Measurements from ENCODE around the gene GPLD1.

GPLD1 gene

DNA sequence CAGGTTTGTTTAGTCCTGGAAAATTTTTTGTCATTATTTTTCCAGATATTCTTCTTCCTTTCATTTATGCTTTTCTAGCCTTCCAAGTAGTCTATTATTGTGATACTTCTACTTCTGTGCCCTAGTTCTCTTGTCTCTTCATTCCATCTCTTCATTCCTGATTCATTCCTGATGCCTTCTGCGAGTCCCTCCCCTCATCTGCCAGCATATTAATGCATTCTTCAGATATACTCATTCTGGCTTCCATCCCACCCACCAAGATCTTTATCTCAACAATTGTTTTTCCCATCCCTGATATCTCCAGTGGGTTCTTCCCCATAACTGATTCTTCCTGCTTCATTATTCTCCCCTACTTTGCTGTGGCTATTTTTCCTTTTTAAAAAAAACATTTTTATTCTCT lies 40.6 kb upstream of the GPLD1 start:
- Histone ChIP-seq H3K27ac (ENCODE audit: low read depth, low read length) (no peak overlapping the region), H3K27me3 (ENCODE audit: low read length) (no peaks in the 10 kb centered on the region), H3K79me2 (ENCODE audit: insufficient read depth, low read length) (peaks cover 5% of the 10 kb centered on the region; the same call in 1 of the 2 replicates), H2AFZ (ENCODE audit: low read depth, low read length, severe bottlenecking) (no peak overlapping the region), H3K36me3 (ENCODE audit: low read length) (peaks cover 28% of the 10 kb centered on the region; the same call in 1 of the 2 replicates), H3K4me3 (ENCODE audit: insufficient read depth, low read length, poor library complexity, severe bottlenecking) (no peak overlapping the region), H3K9me2 (replicated peaks; ENCODE audit: insufficient read depth, low read length) (no peaks in the 10 kb centered on the region), H4K20me1 (ENCODE audit: low read depth, low read length) (no peaks in the 10 kb centered on the region), H3K9ac (ENCODE audit: low read length) (no peak overlapping the region), H3K9me3 (ENCODE audit: insufficient read depth, low read length) (no peaks in the 10 kb centered on the region), H3K4me2 (ENCODE audit: low read depth, low read length, poor library complexity, severe bottlenecking) (no peak overlapping the region), H3F3A (ENCODE audit: insufficient read depth) (peaks cover 6% of the 10 kb centered on the region; the same call in 1 of the 2 replicates)
- TF ChIP-seq, protein P1, sequence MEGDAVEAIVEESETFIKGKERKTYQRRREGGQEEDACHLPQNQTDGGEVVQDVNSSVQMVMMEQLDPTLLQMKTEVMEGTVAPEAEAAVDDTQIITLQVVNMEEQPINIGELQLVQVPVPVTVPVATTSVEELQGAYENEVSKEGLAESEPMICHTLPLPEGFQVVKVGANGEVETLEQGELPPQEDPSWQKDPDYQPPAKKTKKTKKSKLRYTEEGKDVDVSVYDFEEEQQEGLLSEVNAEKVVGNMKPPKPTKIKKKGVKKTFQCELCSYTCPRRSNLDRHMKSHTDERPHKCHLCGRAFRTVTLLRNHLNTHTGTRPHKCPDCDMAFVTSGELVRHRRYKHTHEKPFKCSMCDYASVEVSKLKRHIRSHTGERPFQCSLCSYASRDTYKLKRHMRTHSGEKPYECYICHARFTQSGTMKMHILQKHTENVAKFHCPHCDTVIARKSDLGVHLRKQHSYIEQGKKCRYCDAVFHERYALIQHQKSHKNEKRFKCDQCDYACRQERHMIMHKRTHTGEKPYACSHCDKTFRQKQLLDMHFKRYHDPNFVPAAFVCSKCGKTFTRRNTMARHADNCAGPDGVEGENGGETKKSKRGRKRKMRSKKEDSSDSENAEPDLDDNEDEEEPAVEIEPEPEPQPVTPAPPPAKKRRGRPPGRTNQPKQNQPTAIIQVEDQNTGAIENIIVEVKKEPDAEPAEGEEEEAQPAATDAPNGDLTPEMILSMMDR (IDR thresholded peaks at IDR 0.05; ENCODE audit: insufficient read depth, low read length, poor library complexity, severe bottlenecking), result no peak
- no peak for TF ChIP-seq EZH2phosphoT487 (conservative IDR thresholded peaks at IDR 0.05; ENCODE audit: low read length)

DNA sequence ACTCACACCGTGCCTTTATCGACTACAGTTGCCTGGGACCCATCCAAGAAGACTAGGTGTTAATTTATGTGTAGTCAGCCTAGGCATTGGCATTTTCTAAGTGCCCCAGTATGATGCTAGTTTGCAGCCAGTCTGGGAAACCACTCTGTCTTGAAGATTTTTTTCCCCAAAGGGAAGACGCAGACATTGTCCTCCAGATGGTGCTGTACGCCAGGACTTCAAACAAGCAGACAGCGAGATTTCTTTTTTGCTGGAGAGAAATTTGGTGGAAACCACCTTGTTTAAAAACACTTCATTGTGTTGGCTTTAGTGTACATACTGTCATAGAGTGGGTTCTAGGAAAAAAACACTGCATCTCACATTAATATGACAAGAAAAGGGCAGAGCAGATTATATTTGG lies 35.4 kb upstream of the GPLD1 start:
- Histone ChIP-seq H3F3A (ENCODE audit: insufficient read depth) (peaks cover 43% of the 10 kb centered on the region), H2AFZ (ENCODE audit: low read depth, low read length, severe bottlenecking) (no peak overlapping the region), H3K27me3 (ENCODE audit: low read length) (no peaks in the 10 kb centered on the region), H3K36me3 (ENCODE audit: low read length) (0 out of 2 replicates have a peak, but pooled peaks cover 4% of the 10 kb centered on the region), H3K79me2 (ENCODE audit: insufficient read depth, low read length) (peaks cover 21% of the 10 kb centered on the region), H3K27ac (ENCODE audit: low read depth, low read length) (peak overlapping the region; percentile 82), H4K20me1 (ENCODE audit: low read depth, low read length) (no peaks in the 10 kb centered on the region), H3K9me2 (replicated peaks; ENCODE audit: insufficient read depth, low read length) (no peaks in the 10 kb centered on the region), H3K9ac (ENCODE audit: low read length) (peak overlapping the region; percentile 49; the same call in 1 of the 2 replicates), H3K9me3 (ENCODE audit: insufficient read depth, low read length) (no peaks in the 10 kb centered on the region), H3K4me2 (ENCODE audit: low read depth, low read length, poor library complexity, severe bottlenecking) (peak overlapping the region; percentile 57), H3K4me3 (ENCODE audit: insufficient read depth, low read length, poor library complexity, severe bottlenecking) (no peak overlapping the region)
- TF ChIP-seq, protein P1 (IDR thresholded peaks at IDR 0.05; ENCODE audit: insufficient read depth, low read length, poor library complexity, severe bottlenecking), result peak; percentile 97
- TF ChIP-seq EZH2phosphoT487 (conservative IDR thresholded peaks at IDR 0.05; ENCODE audit: low read length), result no peak

DNA sequence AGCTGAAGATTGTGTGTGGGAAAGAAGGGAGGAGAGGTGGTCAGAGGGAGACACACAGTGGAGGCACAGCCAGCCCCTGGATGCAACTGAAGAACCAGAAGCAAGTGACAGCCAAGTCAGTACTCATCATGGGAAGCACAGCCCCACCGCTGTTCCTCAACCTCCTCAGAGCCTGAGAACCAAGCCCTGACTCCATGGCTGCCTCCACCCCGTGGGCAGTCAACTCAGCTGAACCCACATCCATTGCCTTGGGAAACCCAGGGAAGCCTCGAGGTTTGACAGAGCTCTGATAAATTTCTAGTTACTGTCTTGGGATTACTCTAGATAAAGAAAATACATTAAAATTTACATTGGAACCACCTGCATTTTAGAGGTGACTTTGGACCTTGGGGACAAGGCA lies 35.0 kb upstream of the GPLD1 start:
- H3F3A ChIP-seq (ENCODE audit: insufficient read depth), result peaks cover 43% of the 10 kb centered on the region
- no peak overlapping the region for H3K4me3 ChIP-seq (ENCODE audit: insufficient read depth, low read length, poor library complexity, severe bottlenecking)
- H3K9me2 ChIP-seq (replicated peaks; ENCODE audit: insufficient read depth, low read length), result no peaks in the 10 kb centered on the region
- 0 out of 2 replicates have a peak, but pooled peaks cover 4% of the 10 kb centered on the region for H3K36me3 ChIP-seq (ENCODE audit: low read length)
- H3K9ac ChIP-seq (ENCODE audit: low read length), result peak overlapping the region; percentile 49
- H3K27me3 ChIP-seq (ENCODE audit: low read length), result no peaks in the 10 kb centered on the region
- no peak overlapping the region for H2AFZ ChIP-seq (ENCODE audit: low read depth, low read length, severe bottlenecking)
- TF ChIP-seq, protein P1 (IDR thresholded peaks at IDR 0.05; ENCODE audit: insufficient read depth, low read length, poor library complexity, severe bottlenecking), result no peak
- TF ChIP-seq EZH2phosphoT487 (conservative IDR thresholded peaks at IDR 0.05; ENCODE audit: low read length), result no peak
- peaks cover 21% of the 10 kb centered on the region for H3K79me2 ChIP-seq (ENCODE audit: insufficient read depth, low read length)
- H3K27ac ChIP-seq (ENCODE audit: low read depth, low read length), result peak overlapping the region; percentile 82
- peak overlapping the region; percentile 57 for H3K4me2 ChIP-seq (ENCODE audit: low read depth, low read length, poor library complexity, severe bottlenecking)
- H3K9me3 ChIP-seq (ENCODE audit: insufficient read depth, low read length), result no peaks in the 10 kb centered on the region
- H4K20me1 ChIP-seq (ENCODE audit: low read depth, low read length), result no peaks in the 10 kb centered on the region

All from SU-DHL-6 (cell line).